Thymus (tissue), 11 donors: ENCODE data around the gene HTATSF1. TPM values are rescaled to one million over a fixed set of nuclear protein-coding genes. Genes with fewer than 3 reads are reported as not detected.
A peak's percentile ranks its signal among the peaks of the same experiment; 100 is the strongest.

Experiments used
- DNase-seq, 9 donors: peaks; one replicate each; pipeline ENCODE4 v3.0.0-alpha.2; 2013; ENCODE audit warnings: low spot score in 9 of 9, low read depth in 6 of 9, missing footprints in 1 of 9
- H3K27ac ChIP-seq, 2 donors: one replicate each; pipeline ENCODE4 v1.5.1; 2013; ENCODE audit warnings: control low read depth in 1 of 2, low read depth in 1 of 2, low read length in 1 of 2, mild to moderate bottlenecking in 1 of 2, moderate library complexity in 1 of 2
- H3K27me3 ChIP-seq, 2 donors: one replicate each; pipeline ENCODE4 v1.5.1; 2013; ENCODE audit warnings: low read length in 1 of 2; ENCODE audit not compliant: control insufficient read depth in 2 of 2, insufficient read depth in 1 of 2
- H3K36me3 ChIP-seq, 2 donors: one replicate each; pipeline ENCODE4 v1.5.1; 2013; ENCODE audit warnings: low read length in 1 of 2, mild to moderate bottlenecking in 1 of 2, moderate library complexity in 1 of 2; ENCODE audit not compliant: control insufficient read depth in 2 of 2, insufficient read depth in 2 of 2
- H3K4me1 ChIP-seq, 2 donors: one replicate each; pipeline ENCODE4 v1.5.1; 2013; ENCODE audit warnings: low read length in 2 of 2; ENCODE audit not compliant: control insufficient read depth in 2 of 2, insufficient read depth in 2 of 2
- H3K4me3 ChIP-seq, 2 donors: one replicate each; pipeline ENCODE4 v1.5.1; 2013; ENCODE audit warnings: low read length in 2 of 2, control low read depth in 1 of 2, mild to moderate bottlenecking in 1 of 2
- H3K9me3 ChIP-seq, 2 donors: one replicate each; pipeline ENCODE4 v1.5.1; 2013; ENCODE audit warnings: low read length in 1 of 2, mild to moderate bottlenecking in 1 of 2; ENCODE audit not compliant: control insufficient read depth in 2 of 2, insufficient read depth in 1 of 2
- WGBS: extraction: QIAGEN DNeasy Blood & Tissue Kit; methylation state at CpG from one replicate; pipeline ENCODE4 v1.1.7; 2013; 5-methylcytosine and 5-hydroxymethylcytosine counted together
- polyA plus RNA-seq: library from polyadenylated mRNA; stranded (reverse); fragments of 200-250 nt; gene quantifications from one replicate; pipeline ENCODE4 v1.2.3, GENCODE V29; 2013
- total RNA-seq: library from RNA; stranded (reverse); fragments of 120-200 nt; gene quantifications from one replicate; pipeline ENCODE4 v1.2.4, GENCODE V29; 2013
- donor health status: healthy.

HTATSF1 gene
- total and polyA plus RNA-seq, 2 donors = 36.5 to 48.7 TPM

DNA sequence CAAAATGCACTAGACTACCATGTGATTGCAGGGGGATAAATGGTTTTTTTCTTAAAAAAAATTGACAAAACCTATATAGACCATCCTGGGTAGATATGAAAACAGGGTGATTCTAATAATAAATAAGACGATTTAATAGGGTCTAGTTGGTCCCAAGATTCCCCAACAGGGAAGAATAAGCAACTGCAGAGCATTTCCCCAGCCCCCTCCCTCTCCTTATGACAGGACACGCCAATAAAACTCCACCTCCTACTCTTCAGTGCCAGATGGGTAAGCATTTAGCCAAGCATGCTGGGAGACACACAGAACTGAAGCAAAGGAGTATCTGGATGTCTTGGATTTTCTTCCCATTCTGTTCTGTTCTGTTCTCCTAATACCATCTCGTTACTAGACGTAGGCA lies 9.7 kb upstream of the HTATSF1 start, which contains the start of gene BRS3:
TSS of gene BRS3 (plus strand) at position 301 of the 400 bp plus-strand sequence. CDS start 168 bp downstream, outside the sequence.
- 91% methylated on average over 4 of the region's 4 CpGs for WGBS
- DNase-seq = no peak
- no peak within 1 kb of the TSS for H3K27ac ChIP-seq

DNA sequence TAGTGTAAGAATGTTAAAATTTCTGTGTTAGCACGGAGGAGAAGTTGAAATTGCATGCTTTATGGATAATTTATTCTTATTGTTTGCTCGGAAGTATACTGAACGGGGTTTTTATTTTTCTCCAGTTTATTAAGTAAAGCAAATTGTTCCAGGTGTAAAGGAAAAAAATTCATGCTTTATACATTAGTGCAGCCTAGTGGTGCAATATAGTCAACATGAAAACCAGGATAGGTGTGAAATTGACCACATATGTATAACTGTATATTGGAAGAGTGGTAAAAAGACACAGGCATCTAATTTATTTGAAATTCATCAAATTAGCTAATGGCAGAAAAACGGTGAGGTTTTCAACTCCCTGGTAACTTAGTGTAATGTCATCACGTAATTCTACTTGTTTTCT lies 8.7 kb upstream of the HTATSF1 start:
- 81% methylated on average over 5 of the region's 5 CpGs for WGBS
- no peaks in the 10 kb centered on the region for H3K36me3 ChIP-seq
- DNase-seq = no peak
- H3K27ac ChIP-seq = no peak overlapping the region
- H3K4me3 ChIP-seq = no peak overlapping the region
- no peaks in the 10 kb centered on the region for H3K4me1 ChIP-seq
- no peaks in the 10 kb centered on the region for H3K9me3 ChIP-seq
- no peaks in the 10 kb centered on the region for H3K27me3 ChIP-seq

More for the DNA sequence above, 9.7 kb upstream of the HTATSF1 start, which contains the start of gene BRS3:
- H3K4me1 ChIP-seq = no peaks in the 10 kb centered on the region
- H3K9me3 ChIP-seq = no peaks in the 10 kb centered on the region
- no peak within 1 kb of the TSS for H3K4me3 ChIP-seq
- H3K36me3 ChIP-seq = no peaks in the 10 kb centered on the region
- H3K27me3 ChIP-seq = no peaks in the 10 kb centered on the region

DNA sequence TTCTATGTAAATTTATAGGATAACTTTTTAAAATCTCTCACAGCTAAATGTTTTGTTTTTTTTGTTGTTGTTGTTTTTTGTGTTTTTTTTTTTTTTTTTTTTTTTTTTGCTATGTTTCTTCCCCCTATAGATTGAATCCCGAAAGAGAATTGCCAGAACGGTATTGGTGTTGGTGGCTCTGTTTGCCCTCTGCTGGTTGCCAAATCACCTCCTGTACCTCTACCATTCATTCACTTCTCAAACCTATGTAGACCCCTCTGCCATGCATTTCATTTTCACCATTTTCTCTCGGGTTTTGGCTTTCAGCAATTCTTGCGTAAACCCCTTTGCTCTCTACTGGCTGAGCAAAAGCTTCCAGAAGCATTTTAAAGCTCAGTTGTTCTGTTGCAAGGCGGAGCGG lies 5.6 kb upstream of the HTATSF1 start:
- Histone ChIP-seq H3K9me3 (no peaks in the 10 kb centered on the region), H3K4me3 (no peak overlapping the region), H3K27ac (no peak overlapping the region), H3K4me1 (peaks cover 0 to 2% of the 10 kb centered on the region in 2 donors), H3K27me3 (no peaks in the 10 kb centered on the region), H3K36me3 (no peaks in the 10 kb centered on the region)
- WGBS = 96% methylated on average over 6 of the region's 6 CpGs
- no peak for DNase-seq

DNA sequence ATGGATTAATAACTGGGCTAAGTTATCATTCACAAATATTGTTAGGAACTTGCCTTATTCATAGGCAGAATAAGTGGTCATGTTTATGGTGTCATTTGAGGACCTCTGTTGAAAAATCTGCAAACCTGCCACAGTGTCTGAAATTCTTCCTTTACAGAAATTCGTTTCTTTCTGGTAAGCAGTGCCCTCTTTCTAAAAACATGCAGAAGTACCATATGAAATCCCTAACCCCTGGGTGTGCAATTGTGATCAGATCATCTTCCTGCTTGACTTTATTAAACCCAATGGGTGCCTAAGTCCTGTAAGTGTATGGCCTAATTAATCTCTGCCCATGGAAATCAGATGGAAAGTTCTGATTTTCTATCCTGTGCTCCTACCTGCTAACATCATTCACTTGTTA lies 4.4 kb upstream of the HTATSF1 start:
- Histone ChIP-seq H3K4me1 (peaks cover 0 to 2% of the 10 kb centered on the region in 2 donors), H3K27me3 (no peaks in the 10 kb centered on the region), H3K27ac (no peak overlapping the region), H3K9me3 (no peaks in the 10 kb centered on the region), H3K36me3 (no peaks in the 10 kb centered on the region), H3K4me3 (no peak overlapping the region)
- no peak for DNase-seq
- 34% methylated on average over 1 of the region's 1 CpG for WGBS

DNA sequence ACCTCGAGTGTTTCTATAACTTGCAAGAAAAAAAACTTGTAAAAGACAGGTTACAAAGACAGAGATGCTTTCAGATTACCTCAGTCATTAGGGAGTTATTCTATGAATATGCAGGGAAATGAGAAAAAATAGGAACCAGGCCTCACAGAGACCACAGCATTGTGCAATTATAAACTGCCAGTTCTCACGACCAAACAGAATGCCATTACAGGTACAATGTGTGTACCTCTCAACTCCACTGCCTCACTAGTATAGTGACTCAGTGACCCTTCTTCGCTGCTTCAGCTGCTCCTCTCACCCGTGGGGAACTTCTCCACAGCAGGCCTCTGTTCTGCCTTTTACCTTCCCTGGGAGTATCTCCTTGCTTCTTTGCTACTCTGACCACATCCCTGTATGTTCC lies 2.3 kb upstream of the HTATSF1 start:
- Histone ChIP-seq H3K4me3 (no peak overlapping the region), H3K4me1 (peaks cover 0 to 2% of the 10 kb centered on the region in 2 donors), H3K27me3 (no peaks in the 10 kb centered on the region), H3K36me3 (peaks cover 0 to 2% of the 10 kb centered on the region in 2 donors), H3K27ac (no peak overlapping the region), H3K9me3 (no peaks in the 10 kb centered on the region)
- 66% methylated on average over 4 of the region's 4 CpGs for WGBS
- DNase-seq = no peak

DNA sequence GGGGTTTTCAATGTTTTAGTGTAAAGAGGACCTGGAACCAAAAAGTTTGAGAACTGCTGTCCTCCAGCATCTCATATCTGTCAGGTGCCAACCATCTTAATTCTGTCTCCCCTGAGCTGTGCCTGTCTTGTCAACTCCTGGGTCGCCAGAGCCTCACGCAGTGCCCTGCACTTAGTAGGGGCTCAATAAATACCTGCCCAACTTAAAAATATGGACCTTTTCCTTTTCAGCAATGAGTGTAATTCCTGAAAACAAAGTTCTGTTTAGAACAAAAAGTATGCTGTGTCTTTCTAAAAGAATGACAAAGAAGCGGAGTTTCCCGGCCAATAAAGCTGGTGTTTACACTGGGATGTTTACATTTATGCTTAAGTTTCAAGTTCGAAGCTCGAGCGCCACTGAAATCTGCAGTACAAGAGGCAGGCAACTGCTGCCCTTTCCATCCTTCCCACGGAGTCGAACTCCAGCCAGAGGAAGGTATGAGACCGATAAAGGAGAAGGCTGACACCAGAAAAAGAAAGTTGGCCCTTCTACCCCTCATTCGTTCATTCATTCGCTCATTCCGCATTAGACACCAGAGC lies 1.1 kb upstream of the HTATSF1 start:
- DNase-seq = no peak
- WGBS = 9% methylated on average over 13 of the region's 13 CpGs
- peak overlapping the region; percentile 91 to 95 for H3K27ac ChIP-seq
- peaks cover 0 to 2% of the 10 kb centered on the region in 2 donors for H3K4me1 ChIP-seq
- H3K27me3 ChIP-seq = no peaks in the 10 kb centered on the region
- peak overlapping the region; percentile 51 to 59 for H3K4me3 ChIP-seq
- no peaks in the 10 kb centered on the region for H3K9me3 ChIP-seq
- H3K36me3 ChIP-seq = peaks cover 0 to 3% of the 10 kb centered on the region in 2 donors

DNA sequence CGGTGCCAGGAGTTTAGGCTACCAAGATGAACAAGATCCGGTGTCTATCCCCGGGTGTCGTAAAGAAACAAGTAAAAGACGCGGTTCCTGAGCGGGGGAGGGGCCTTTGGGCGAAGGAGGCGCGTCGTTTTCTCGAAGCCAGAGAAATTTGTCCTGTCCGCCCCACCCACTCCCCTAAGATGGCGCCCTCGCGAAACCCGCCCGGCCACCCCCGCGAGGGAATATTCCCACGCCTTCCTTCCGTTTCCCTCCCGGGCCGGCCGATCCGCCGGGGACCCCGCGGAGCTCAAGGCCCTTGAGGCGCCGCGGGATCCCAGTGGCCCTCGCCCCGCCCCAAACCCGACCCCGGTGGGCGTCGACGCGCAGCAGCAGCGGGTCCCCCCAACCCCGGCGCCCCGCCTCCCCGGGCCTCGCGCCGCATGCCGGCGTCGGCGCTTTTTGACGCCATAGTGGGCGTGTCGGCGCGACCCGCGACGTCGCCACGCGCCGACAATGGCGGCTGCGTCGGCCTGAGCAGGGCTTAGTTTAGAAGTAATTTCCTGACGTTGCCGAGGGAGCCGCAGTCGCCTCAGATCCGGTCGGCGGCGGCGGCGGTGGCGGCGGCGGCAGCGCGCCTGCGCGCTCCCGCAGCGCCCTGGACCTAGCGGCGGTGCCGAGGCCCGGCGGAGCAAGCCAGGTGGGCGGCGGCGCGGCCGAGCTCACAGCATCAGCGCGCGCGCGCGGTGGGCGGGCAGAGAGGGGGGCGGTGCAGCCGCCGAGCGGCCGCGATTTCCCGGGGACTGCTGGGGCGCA lies 432 bp upstream of the HTATSF1 start:
- under 1% methylated on average over 106 of the region's 111 CpGs for WGBS
- peaks cover 0 to 2% of the 10 kb centered on the region in 2 donors for H3K4me1 ChIP-seq
- peak; percentile 60 to 93 (median 78) for DNase-seq

DNA sequence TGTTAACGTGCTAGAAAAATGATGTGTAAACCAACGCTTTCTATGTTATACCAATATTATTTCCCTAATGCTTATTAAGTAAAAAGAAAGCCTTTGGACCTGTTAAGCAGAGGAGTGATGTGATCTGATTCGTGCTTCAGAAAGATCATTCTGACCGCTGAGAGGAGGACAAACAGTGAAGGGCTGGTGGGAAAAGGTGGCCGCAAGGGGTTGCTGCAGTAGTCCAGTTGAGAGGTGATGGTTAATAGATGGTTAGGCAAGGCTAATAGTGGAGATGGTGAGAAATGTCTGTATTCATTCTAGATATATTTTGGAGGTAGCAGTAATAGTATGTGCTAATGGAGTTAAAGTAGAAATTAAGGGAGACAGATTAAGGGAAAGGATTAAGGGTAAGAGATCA lies 21.7 kb downstream of the HTATSF1 start:
- Histone ChIP-seq H3K36me3 (no peaks in the 10 kb centered on the region), H3K27me3 (no peaks in the 10 kb centered on the region), H3K9me3 (no peaks in the 10 kb centered on the region), H3K27ac (no peak overlapping the region), H3K4me3 (no peak overlapping the region), H3K4me1 (no peaks in the 10 kb centered on the region)
- 96% methylated on average over 5 of the region's 5 CpGs for WGBS
- no peak for DNase-seq

More for the DNA sequence above, 432 bp upstream of the HTATSF1 start:
- H3K27ac ChIP-seq = peak overlapping the region; percentile 91 to 95
- peaks cover 0 to 7% of the 10 kb centered on the region in 2 donors for H3K36me3 ChIP-seq
- H3K9me3 ChIP-seq = no peaks in the 10 kb centered on the region
- peak overlapping the region; percentile 51 to 59 for H3K4me3 ChIP-seq
- no peaks in the 10 kb centered on the region for H3K27me3 ChIP-seq

DNA sequence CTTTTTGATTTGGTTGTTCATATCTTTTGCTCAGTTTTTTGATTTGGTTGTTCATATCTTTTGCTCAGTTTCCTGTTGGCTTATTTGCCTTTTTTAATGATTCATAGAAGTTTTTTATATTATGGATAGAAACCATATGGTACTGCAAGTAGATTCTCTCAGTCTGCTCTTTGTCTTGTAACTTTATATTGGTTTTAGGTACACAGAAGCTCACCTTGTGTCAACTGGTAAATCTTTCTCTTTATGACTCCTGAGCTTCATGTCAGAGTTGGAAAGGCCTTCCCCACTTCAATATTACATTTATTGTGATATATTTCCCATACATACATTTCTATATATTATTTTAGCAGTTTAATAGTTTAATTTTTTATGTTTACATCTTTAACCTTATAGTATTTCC lies 26.4 kb downstream of the HTATSF1 start:
- no peaks in the 10 kb centered on the region for H3K9me3 ChIP-seq
- no peak overlapping the region for H3K4me3 ChIP-seq
- no peak overlapping the region for H3K27ac ChIP-seq
- DNase-seq = no peak
- H3K27me3 ChIP-seq = no peaks in the 10 kb centered on the region
- H3K4me1 ChIP-seq = no peaks in the 10 kb centered on the region
- no peaks in the 10 kb centered on the region for H3K36me3 ChIP-seq
